GM18870 (cell line): ENCODE results near the gene FNDC8.
"Not testable (repeated sequence)": the region's sequence is repeated elsewhere in the genome, so short reads cannot be mapped to it uniquely, and the experiment has no call there.

ENCODE experiments used
- ATAC-seq: cut with Tn5 transposase; IDR thresholded peaks from one replicate; pipeline ENCODE4 v1.9.1; 2021; ENCODE audit warnings: moderate library complexity; ENCODE audit not compliant: unreplicated experiment

The FNDC8 gene

GRCh38 chr17:35167666-35168065 lies 46.3 kb downstream of the FNDC8 start:
- ATAC-seq = no peak

DNA sequence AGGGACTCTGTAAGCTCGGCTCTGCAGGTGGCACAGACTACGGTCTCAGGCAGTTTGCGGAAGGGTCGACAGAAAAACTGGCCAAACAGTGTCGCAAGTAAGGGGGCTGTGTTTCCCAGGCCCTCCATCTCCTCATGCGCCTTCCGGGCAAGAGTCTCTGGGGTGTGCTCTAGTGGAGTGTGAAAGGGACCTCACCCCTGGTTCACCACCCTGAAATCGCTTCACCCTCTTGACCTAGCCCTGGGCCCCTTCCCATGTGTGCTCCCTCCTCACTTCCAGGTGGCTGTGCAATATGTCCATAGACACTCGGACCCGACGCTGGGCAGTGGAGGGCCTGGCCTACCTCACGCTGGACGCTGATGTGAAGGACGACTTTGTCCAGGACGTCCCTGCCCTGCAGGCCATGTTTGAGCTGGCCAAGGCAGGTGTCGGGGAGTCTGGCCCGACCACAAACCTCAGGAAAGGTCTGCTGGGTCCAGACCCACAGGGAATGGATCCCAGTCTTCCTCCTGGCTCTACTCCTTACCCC lies 48.5 kb downstream of the FNDC8 start:
- ATAC-seq = no peak

DNA sequence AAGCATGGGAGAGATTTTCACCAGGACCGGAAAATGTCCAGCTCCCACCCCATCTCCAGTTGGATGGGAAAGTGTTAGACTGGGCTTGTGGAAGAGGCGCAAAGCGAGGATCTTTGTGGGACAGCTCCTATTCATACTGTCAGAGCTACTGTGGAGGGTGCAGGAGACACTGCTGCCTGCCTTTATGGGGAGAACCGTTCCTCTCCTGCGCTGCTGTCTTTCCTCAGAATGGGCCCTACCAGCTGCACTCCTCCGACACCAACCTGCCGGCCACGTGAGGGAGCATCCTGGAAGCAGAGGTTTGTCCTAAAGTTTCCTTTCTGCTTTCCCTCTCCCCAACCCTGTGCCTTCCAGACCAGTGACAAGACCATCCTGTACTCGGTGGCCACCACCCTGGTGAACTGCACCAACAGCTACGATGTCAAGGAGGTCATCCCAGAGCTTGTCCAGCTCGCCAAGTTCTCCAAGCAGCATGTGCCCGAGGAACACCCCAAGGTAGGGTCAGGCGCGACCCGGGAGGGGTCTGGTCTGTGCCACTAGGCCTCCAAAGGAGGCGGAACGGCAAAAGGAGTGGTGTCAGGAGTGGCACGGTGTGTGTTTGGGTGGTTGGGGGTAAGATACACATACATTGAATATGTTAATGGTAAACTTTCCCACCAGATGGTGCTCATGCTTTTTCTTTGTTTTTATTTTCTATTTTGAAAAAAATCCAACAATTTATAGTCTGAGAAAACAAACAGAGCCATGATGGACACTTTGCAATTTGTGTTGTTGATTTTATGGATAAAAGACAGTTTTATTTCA lies 49.8 kb downstream of the FNDC8 start:
- ATAC-seq = no peak

DNA sequence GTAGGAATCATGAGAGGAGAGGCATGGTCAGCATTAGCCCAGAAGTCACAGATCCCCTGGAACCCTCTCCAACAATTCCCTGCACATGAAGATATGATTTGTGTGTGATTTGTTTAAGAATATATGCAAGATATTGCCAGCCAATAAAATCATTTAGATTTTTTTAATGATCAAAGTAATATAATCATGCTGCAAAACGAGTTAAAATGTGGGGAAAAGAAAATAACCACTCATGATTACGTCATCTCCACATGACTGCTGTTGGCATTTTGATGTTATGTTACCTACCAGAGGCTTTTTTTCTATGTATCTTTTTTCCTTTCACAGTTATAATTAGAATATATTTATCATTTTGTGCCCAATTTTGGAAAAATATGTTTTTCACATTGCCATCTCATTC lies 50.4 kb downstream of the FNDC8 start:
- ATAC-seq = no peak

GRCh38 chr17:35172321-35172720 lies 50.9 kb downstream of the FNDC8 start:
- ATAC-seq = not testable (repeated sequence)

DNA sequence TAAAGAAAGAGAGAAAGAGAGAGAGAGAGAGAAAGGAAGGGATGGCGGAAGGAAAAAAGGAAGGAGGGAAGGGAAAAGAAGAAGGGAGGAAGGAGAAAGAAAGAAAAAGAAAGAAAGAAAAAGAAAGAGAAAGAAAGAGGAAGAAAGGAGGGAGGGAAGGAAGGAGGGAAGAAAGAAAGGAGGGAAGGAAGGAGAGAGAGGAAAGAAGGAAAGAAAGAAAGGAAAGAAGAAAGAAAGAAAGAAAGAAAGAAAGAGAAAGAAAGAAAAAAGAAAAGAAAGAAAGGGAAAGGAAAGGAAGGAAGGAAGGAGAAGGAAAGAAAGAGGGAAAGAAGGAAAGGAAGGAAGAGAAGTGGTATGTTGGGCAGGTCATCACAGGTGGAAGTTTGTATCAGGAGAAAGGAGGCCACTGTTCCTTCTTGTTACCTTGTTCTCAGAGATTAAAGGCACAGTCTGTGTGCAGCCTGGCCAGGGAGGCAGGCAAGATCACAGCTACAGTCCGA lies 53.5 kb downstream of the FNDC8 start:
- no peak for ATAC-seq

- ATAC-seq = no peak
Measured at GRCh38 chr17:35175638-35176415, 54.4 kb downstream of the FNDC8 start.

DNA sequence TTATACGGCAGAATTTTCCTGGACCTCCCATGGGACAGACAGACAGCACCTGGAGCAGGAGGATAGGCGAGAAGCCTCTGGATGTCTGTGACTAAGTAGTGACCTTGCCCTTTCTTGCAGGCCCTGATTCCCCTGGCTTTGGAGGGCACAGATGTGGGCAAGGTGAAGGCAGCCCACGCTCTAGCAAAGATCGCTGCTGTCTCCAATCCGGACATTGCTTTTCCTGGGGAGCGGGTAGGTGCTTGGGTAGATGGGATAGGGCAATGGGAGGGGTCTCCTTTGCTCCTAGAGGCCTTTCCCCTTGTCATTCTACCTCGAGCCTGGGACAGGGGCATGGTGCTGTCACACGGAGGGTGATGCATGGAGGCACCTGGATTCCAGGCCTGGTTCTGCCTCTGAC lies 55.5 kb downstream of the FNDC8 start:
- ATAC-seq = no peak

- ATAC-seq = not testable (repeated sequence)
Measured at GRCh38 chr17:35179379-35179778, 58.0 kb downstream of the FNDC8 start.
